HG02885 (cell line): ENCODE measurements around the gene ZBTB17.
A peak's percentile ranks its signal among the peaks of the same experiment; 100 is the strongest.
"Not testable (repeated sequence)": the region's sequence is repeated elsewhere in the genome, so short reads cannot be mapped to it uniquely, and the experiment has no call there.

ENCODE experiments used
- ATAC-seq: cut with Tn5 transposase; IDR thresholded peaks from one replicate; pipeline ENCODE4 v1.9.1; 2021; ENCODE audit warnings: mild to moderate bottlenecking; ENCODE audit not compliant: unreplicated experiment, poor library complexity

ZBTB17 gene

DNA sequence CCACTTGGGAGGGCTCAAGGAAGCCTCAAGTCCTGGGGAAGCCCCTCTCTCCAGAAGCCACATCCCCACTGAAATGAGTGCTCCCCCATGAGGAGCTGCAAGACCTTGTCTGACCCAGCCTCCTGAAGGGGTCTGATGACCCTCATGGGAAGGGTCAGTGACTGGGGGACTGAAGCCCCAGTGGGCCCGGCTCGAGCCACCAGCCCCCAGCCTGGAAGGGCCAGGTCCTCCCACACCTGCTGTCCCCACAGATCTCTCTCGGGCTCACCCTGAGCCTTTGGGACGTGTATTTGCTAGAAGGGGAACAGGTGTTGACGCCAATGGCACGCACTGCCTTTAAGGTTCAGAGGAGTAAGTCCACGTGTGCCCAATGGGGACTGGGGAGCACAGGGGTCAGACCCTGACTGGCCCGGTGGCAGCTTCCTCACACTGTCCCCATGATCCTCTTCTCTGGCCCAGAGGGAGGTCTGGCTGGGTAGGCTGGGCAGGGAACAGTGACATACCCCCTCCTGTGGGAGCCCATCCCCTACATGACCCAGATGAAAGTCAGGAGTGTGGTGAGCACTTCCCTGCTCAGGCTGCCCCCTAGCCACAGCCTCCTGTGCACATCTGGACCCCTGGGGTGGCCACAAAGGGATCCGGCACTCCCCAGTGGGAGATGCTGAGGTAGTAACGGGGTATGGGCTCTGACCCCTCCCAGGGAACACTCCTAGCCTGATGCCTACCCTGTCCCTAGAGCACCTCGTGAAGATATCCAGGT is 15.7 kb upstream of the ZBTB17 start:
- no peak for ATAC-seq

DNA sequence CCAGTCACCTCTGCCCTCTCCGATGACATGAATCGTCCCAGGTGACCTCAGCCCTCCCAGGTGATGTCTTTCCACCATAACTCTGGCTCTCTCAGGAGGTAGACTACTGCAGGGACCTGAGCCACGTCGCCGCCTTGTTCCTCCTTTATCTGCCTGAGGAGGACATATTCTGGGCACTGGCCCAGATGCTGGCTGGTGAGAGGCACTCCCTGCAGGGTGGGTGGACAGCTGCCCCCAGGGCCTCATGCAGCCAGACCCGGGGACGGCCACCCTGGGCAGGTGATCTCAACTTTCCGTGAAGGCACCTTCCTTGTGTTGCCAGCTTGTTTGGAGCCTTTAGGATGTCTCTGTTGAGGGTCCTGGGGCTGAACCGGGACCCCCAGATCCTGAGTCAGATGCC is 13.9 kb upstream of the ZBTB17 start:
- no peak for ATAC-seq

DNA sequence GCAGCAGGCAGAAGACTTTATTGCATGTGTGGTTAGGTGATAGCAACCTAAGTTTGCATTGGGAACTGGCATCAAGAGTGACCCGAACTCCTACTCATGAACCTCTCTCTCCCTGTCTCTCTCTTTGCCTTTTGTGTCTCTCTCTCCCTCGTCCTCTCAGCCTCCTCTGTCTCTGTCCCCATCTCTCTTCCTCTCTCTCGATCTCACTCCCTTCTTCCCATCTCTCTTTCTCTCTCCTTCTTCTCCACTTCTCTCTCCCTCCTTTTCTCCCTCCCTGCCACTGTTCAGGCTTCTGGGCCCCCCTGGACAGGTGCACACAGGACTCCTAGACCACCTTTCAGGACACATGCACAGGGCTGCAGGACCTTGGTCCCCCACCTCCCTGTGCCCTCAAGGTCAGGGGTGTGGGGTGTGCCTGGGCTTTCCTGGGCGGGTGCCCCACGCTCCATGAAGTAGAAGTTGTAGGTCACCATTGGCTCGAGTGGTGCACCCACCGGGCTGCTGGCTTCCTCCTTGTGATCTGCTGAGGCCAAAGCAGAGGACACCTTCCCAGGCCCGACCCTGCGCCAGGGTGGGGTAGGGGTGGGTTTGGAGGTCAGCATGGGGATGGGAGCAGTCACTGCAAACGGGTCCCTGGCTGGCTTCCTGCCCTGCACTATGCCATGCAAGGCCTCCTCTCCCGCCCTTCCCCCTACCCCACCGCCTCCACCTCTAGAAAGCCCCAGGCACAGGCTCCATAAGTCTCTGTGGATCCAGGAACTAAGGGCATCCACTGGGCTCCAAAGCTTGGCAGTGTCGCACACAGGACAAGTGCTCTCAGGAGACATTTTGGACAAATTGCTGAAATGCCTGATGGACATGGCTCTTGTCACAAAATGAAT is 13.2 kb upstream of the ZBTB17 start:
- no peak for ATAC-seq

DNA sequence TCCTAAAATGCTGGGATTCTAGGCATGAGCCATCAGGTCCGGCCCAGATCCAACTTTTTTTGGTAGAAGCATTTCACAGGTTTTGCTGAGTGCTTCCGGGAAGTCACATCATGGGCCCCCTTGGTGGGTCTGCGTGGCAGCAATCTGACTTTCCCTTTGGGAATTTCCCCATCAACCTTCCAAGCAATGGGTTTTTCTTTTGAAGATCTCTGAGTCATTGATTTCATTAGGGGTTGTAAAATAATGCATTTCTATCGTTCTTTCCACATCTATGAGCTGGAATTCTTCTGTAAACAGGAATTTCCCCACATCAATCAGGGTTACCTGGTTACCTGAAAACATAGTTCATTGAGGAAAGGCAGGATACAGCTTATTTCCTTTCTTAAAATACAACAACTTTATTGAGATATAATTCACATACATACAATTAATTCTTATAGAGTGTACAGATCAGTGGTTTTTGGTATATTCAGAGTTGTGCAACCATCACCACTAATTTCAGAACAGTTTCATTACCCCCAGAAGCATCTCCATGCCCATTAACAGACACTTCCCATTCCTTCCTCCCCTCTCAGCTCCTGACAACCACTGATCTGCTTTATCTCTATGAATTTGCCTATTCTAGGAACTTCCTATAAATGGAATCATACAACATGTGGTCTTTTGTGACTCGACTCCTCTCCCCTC is 9.9 kb upstream of the ZBTB17 start:
- no peak for ATAC-seq

GRCh38 chr1:15983275-15983674 is 7.4 kb upstream of the ZBTB17 start:
- ATAC-seq: no peak

DNA sequence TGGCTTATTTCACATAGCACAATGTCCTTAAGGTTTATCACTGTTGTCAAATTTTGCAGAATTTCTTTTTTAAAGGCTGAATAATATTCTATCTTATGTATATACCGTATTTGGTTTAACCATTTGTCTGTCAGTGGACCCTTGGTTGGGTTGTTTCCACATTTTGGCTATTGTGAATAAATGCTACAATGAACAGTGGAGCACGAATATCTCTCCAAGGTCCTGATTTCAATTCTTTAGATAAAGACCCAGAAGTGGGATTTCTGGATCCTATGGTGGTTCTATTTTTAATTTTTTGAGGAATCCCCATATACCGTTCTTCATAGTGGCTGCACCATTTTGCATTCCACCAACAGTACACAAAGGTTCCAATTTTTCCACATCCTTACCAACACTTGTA is 5.8 kb upstream of the ZBTB17 start:
- no peak for ATAC-seq

DNA sequence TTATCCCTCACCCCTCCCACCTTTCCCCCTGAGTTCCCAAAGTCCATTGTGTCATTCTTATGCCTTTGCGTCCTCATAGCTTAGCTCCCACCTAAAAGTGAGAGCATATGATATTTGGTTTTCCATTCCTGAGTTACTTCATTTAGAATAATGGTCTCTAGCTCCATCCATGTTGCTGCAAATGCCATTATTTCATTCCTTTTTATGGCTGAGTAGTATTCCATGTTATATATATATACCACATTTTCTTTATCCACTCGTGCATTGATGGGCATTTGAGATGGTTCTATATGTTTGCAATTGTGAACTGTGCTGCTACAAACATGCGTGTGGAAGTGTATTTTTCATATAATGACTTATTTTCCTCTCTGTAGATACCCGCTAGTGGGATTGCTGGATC is 2.0 kb upstream of the ZBTB17 start:
- ATAC-seq: not testable (repeated sequence)

- ATAC-seq: peak; percentile 67
Measured at GRCh38 chr1:15975358-15975804, 520 bp downstream of the ZBTB17 start.

DNA sequence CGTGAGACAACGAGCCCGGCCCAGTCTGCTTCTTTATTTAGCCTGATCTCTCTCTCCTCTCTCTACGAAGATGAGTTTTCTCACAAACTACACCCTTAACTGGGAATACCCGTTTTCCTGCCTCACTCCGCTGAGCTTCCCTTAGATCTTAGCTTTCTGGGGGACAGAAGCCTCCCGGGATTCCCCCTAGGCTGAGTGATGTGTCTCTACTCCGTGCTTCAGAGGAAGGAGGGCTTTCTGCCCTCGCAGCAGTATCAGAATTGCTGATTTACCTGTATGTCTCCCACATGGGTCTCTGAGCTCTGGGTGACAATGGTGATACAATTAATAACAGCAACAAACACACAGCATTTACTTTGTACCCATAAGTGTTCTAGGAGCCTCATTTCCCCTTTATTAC is 1.0 kb downstream of the ZBTB17 start:
- no peak for ATAC-seq

- ATAC-seq: no peak
Measured at GRCh38 chr1:15973772-15974171, 2.1 kb downstream of the ZBTB17 start.

DNA sequence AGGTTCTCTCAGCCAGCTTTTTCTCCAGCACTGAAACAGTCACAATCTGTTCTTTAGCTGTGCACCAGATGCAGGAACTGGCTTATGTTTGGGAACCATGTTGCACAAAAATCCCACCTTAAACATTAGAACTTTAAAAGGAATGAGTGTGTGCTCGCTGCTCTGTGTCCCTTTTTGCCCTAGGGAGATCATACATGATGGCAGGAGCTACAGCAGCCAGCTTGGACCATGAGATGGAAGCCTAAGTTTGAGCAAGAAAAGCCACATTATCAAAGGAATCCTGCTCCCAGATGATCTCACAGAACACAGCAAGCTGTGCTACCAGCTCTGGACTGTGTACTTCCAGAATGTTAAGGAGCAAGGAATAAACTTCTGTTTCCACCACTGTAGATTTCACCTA is 3.5 kb downstream of the ZBTB17 start:
- ATAC-seq: no peak

DNA sequence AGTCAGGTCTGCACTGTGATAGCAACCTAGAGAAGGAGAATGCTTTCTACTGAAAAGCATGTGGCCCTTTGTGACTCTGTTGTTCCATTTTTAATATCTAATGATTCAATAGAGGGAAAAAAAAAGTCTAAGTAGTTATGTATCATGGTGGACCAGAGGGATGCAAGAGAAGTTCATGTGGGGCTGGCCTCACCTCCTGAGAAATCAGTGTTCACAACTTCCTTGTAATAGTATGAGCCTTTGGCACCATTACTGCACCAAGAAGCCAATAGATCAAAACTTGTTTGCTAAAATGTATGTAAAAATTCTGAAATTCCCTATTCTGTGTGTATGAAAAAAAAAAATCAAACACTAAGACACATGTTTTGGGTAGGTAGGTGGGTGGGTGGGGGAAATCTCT is 5.0 kb downstream of the ZBTB17 start:
- ATAC-seq: no peak

GRCh38 chr1:15969321-15969880 is 6.5 kb downstream of the ZBTB17 start:
- no peak for ATAC-seq

DNA sequence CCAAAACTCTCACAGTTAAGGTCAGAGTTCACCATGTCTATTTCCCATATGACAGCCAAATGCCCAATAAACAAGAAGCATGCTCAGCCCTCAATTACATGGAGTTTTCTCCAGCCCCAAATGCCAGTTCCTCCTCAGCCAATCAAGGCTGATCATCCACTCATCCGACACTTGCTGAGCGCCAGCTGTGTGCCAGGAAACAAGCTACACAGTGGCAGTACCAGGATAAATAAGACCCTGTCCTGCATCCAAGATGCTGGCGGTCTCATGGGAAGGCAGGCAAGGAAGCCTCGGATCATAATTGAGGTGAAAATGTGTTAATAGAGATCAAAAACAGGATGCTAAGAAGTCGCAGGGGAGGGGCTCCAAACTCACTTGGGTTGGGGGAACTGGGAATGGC is 7.7 kb downstream of the ZBTB17 start:
- no peak for ATAC-seq

DNA sequence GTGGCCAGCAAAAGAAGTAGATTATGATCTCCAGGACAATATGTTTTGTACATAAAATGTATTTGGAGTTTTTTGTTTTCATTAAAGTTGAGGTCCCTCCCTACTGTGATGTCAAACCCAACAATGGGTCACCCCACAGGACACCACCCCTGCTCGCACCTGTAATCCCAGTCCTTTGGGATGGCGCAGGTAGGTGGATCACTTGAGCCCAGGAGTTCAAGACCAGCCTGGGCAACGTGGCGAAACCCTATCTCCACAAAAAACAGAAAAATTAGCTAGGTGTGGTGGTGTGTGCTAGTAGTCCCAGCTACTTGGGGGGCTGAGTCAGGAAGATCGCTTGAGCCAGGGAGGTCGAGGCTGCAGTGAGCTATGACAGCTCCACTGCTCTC is 9.0 kb downstream of the ZBTB17 start:
- no peak for ATAC-seq

GRCh38 chr1:15966081-15966955 is 9.6 kb downstream of the ZBTB17 start:
- ATAC-seq: peak; percentile 69

- ATAC-seq: no peak
Measured at GRCh38 chr1:15965228-15965767, 10.6 kb downstream of the ZBTB17 start.

DNA sequence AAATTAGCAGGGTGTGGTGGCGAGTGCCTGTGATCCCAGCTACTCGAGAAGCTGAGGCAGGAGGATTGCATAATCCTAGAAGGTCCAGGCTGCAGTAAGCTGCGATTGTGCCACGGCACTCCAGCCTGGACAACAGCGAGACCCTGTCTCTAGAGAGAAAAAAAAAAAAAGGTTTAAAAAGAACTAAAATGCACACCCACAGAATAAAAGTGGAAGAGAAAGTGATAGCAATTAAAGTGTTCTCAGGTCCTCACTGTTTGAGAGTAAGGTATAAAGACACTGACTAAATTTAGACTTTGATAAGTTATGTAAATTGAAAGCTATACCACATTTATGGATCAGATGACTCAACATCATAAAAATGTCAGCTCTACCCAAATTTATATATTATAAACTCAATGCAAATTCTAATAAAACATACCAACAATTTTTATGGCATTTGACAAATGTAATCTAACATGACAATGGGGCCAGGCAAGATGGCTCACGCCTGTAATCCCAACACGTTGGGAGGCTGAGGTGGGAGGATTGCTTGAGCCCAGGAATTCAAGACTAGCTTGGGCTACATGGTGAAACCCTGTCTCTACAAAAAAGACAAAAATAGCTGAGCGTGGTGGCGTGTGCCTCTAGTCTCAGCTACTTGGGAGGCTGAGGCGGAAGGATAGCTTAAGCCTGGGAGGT is 11.8 kb downstream of the ZBTB17 start:
- ATAC-seq: no peak
